Measurements from ENCODE around the gene LACTBL1. TPM values are rescaled to one million over a fixed set of nuclear protein-coding genes. Genes with fewer than 3 reads are reported as not detected.

The LACTBL1 gene
- total and polyA plus RNA-seq, 5 donors = not detected

- Histone ChIP-seq H3K4me1 (ENCODE audit: control insufficient read depth, insufficient read depth, low read length) (no peaks in the 10 kb centered on the region), H3K27ac (ENCODE audit: low read length) (no peak overlapping the region), H3K4me3 (ENCODE audit: low read length) (no peak overlapping the region), H3K9me3 (ENCODE audit: control insufficient read depth, low read length) (no peaks in the 10 kb centered on the region), H3K27me3 (ENCODE audit: control insufficient read depth, insufficient read depth) (no peaks in the 10 kb centered on the region)
- ATAC-seq = no peak
- intact Hi-C loops (cut with DNase I) = no loop called here
- no peak for DNase-seq
- 93% methylated on average over 16 of the region's 16 CpGs for WGBS
These were observed 60.4 kb downstream of the LACTBL1 start for GRCh38 chr1:22912311-22912710.

- no peak overlapping the region for H3K4me3 ChIP-seq (ENCODE audit: low read length)
- H3K9me3 ChIP-seq (ENCODE audit: control insufficient read depth, low read length) = no peaks in the 10 kb centered on the region
- H3K27ac ChIP-seq (ENCODE audit: low read length) = no peak overlapping the region
- 86% methylated on average over 5 of the region's 5 CpGs for WGBS
- no peak for ATAC-seq
- H3K4me1 ChIP-seq (ENCODE audit: control insufficient read depth, insufficient read depth, low read length) = no peaks in the 10 kb centered on the region
- no peak for DNase-seq
- H3K27me3 ChIP-seq (ENCODE audit: control insufficient read depth, insufficient read depth) = no peaks in the 10 kb centered on the region
- intact Hi-C loops (cut with DNase I) = no loop called here
These were observed 61.5 kb downstream of the LACTBL1 start for GRCh38 chr1:22910986-22911651.

- Histone ChIP-seq H3K27ac (ENCODE audit: low read length) (no peak overlapping the region), H3K4me1 (ENCODE audit: control insufficient read depth, insufficient read depth, low read length) (no peaks in the 10 kb centered on the region), H3K27me3 (ENCODE audit: control insufficient read depth, insufficient read depth) (no peaks in the 10 kb centered on the region), H3K9me3 (ENCODE audit: control insufficient read depth, low read length) (no peaks in the 10 kb centered on the region), H3K4me3 (ENCODE audit: low read length) (no peak overlapping the region)
- DNase-seq (no peak), ATAC-seq (no peak)
- WGBS = 91% methylated on average over 13 of the region's 13 CpGs
- intact Hi-C loops (cut with DNase I) = no loop called here
These were observed 62.4 kb downstream of the LACTBL1 start for GRCh38 chr1:22910286-22910685.

DNA sequence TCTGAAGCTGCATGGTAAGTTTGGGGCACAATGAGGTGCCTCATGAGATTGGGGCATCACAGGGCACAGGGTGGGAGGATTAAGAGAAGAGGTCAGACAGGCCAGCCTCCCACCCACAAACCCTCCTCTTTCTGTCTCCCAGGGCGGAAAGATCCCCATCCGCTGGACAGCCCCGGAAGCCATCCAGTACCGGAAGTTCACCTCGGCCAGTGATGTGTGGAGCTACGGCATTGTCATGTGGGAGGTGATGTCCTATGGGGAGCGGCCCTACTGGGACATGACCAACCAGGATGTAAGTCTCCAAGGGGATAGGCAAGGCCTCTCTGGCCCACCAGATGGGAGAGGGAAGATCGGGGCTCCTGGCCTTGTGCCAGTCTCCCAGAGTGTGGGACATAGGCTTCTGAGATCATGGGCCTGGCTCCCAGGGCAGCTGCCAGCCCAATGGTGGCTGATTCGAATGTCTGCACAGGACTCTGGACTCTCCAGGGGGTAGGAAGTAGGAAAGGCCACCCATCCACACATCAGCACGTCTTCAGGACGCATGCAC is 63.7 kb downstream of the LACTBL1 start:
- Histone ChIP-seq H3K27me3 (ENCODE audit: control insufficient read depth, insufficient read depth) (no peaks in the 10 kb centered on the region), H3K4me3 (ENCODE audit: low read length) (no peak overlapping the region), H3K4me1 (ENCODE audit: control insufficient read depth, insufficient read depth, low read length) (no peaks in the 10 kb centered on the region), H3K27ac (ENCODE audit: low read length) (no peak overlapping the region), H3K9me3 (ENCODE audit: control insufficient read depth, low read length) (no peaks in the 10 kb centered on the region)
- 89% methylated on average over 11 of the region's 11 CpGs for WGBS
- DNase-seq = no peak
- intact Hi-C loops (cut with DNase I) = no loop called here
- ATAC-seq = no peak

- no peak for DNase-seq
- Histone ChIP-seq H3K27me3 (ENCODE audit: control insufficient read depth, insufficient read depth) (no peaks in the 10 kb centered on the region), H3K27ac (ENCODE audit: low read length) (no peak overlapping the region), H3K4me3 (ENCODE audit: low read length) (no peak overlapping the region), H3K4me1 (ENCODE audit: control insufficient read depth, insufficient read depth, low read length) (no peaks in the 10 kb centered on the region), H3K9me3 (ENCODE audit: control insufficient read depth, low read length) (no peaks in the 10 kb centered on the region)
- intact Hi-C loops (cut with DNase I) = no loop called here
- 90% methylated on average over 3 of the region's 3 CpGs for WGBS
- ATAC-seq = no peak
These were observed 65.1 kb downstream of the LACTBL1 start for GRCh38 chr1:22907528-22907927.

DNA sequence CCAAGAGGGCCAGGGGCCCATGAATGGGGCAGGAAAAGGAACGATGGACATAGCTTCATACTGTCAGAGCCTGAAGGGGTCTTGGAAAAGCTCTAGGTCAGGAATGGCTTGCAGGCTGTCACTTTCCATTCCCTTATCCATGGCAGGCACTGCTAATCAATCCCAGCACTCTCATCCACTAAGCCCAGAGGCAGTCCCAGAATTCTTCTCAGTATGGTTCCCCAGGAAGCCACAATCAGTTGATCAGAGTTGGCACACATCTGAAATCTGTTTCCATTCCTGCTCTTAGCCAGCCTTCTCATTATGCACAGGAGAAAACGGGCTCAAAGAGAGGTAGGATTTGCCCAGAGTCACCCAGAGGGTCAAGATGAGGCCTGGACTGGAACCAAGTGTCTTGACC is 65.7 kb downstream of the LACTBL1 start:
- 76% methylated on average over 2 of the region's 2 CpGs for WGBS
- no peak overlapping the region for H3K4me3 ChIP-seq (ENCODE audit: low read length)
- H3K27ac ChIP-seq (ENCODE audit: low read length) = no peak overlapping the region
- ATAC-seq = no peak
- intact Hi-C loops (cut with DNase I) = no loop called here
- H3K4me1 ChIP-seq (ENCODE audit: control insufficient read depth, insufficient read depth, low read length) = no peaks in the 10 kb centered on the region
- H3K27me3 ChIP-seq (ENCODE audit: control insufficient read depth, insufficient read depth) = no peaks in the 10 kb centered on the region
- no peak for DNase-seq
- no peaks in the 10 kb centered on the region for H3K9me3 ChIP-seq (ENCODE audit: control insufficient read depth, low read length)

DNA sequence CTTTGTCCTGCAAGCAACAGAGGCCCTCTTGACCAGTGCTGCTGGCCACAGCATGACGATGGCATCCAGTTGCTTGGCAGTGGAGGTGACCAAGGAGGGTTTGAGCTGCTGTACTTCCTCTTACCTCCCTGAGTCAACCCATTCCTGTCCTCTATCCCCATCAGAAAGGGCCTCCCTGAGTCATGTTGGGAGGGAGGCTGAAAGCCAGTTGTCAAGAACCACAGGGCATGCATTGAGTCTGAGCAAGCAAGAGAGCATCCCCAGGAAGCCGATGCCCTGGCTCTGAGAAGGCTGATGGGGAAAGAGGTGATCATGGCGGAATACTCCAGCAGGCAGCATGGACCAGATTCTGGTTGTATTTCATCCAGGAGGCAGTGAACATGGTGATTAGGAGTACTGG is 69.6 kb downstream of the LACTBL1 start:
- DNase-seq = no peak
- Histone ChIP-seq H3K4me1 (ENCODE audit: control insufficient read depth, insufficient read depth, low read length) (no peaks in the 10 kb centered on the region), H3K27ac (ENCODE audit: low read length) (no peak overlapping the region), H3K27me3 (ENCODE audit: control insufficient read depth, insufficient read depth) (no peaks in the 10 kb centered on the region), H3K4me3 (ENCODE audit: low read length) (no peak overlapping the region), H3K9me3 (ENCODE audit: control insufficient read depth, low read length) (no peaks in the 10 kb centered on the region)
- WGBS = 96% methylated on average over 3 of the region's 3 CpGs
- intact Hi-C loops (cut with DNase I) = no loop called here
- no peak for ATAC-seq

Other genes starting within 250 kb of the LACTBL1 start
- gene TEX46, start 43.0 kb upstream of the LACTBL1 start, total RNA-seq = not detected
- gene TEX46, start 43.0 kb upstream of the LACTBL1 start, polyA plus RNA-seq = not detected
- gene KDM1A, start 46.6 kb upstream of the LACTBL1 start, total RNA-seq = 10 to 100 TPM; 29.1 to 34.4 (median 32.6) TPM
- gene KDM1A, start 46.6 kb upstream of the LACTBL1 start, polyA plus RNA-seq = 22.9 TPM
- 10 to 100 TPM; 33.2 to 61.9 (median 42.4) TPM for gene LUZP1, start 196.0 kb upstream of the LACTBL1 start, total RNA-seq
- 9.5 TPM for gene LUZP1, start 196.0 kb upstream of the LACTBL1 start, polyA plus RNA-seq
- gene HTR1D, start 244.6 kb upstream of the LACTBL1 start, total RNA-seq = not detected
- gene HTR1D, start 244.6 kb upstream of the LACTBL1 start, polyA plus RNA-seq = 0.05 TPM

Data from right cardiac atrium (tissue), 5 donors.